SK-N-SH treated with all-trans-retinoic acid at 6 μM for 48 hours (cell line): Measurements from ENCODE around the gene SYNRG.

Experiments used
- PATZ1 ChIP-seq: fragments of 250-450 bp; sonication (Bioruptor Pico); IDR thresholded peaks from 2 replicates; pipeline ENCODE4 v1.8.0; 2020; ENCODE audit warnings: mild to moderate bottlenecking, moderate library complexity, borderline replicate concordance
- PPARA ChIP-seq: fragments of 250-450 bp; sonication (Bioruptor Pico); IDR thresholded peaks from 2 replicates; pipeline ENCODE4 v1.5.0; 2020; ENCODE audit warnings: mild to moderate bottlenecking, borderline replicate concordance
- RARB ChIP-seq: fragments of 250-450 bp; sonication (Bioruptor Pico); IDR thresholded peaks from 2 replicates; pipeline ENCODE4 v1.8.0; 2021; ENCODE audit warnings: mild to moderate bottlenecking, moderate library complexity
- SNAI2 ChIP-seq: fragments of 250-450 bp; sonication (Bioruptor Pico); IDR thresholded peaks from 2 replicates; pipeline ENCODE4 v1.5.0; 2020; ENCODE audit warnings: mild to moderate bottlenecking, moderate library complexity
- ZFP3 ChIP-seq: fragments of 250-450 bp; sonication (Bioruptor Pico); IDR thresholded peaks from 2 replicates; pipeline ENCODE4 v1.5.0; 2020; ENCODE audit warnings: mild to moderate bottlenecking, moderate library complexity
- ZNF8 ChIP-seq: fragments of 450-650 bp; formaldehyde crosslinking; IDR thresholded peaks from 2 replicates; pipeline ENCODE4 v1.5.0; 2020; ENCODE audit warnings: mild to moderate bottlenecking, moderate library complexity

GRCh38 chr17:37574427-37574826 lies 34.8 kb downstream of the SYNRG start:
- TF ChIP-seq ZNF8 (CRISPR knock-in tag) (no peak), SNAI2 (CRISPR knock-in tag) (no peak), PPARA (CRISPR knock-in tag) (no peak), RARB (CRISPR knock-in tag) (no peak), PATZ1 (no peak), ZFP3 (no peak)
